Activated CD4-positive, alpha-beta T cell treated with anti-CD3 and anti-CD28 coated beads, Interleukin-2, Interleukin-6, amounts not matched to agents 100 ng/mL and 50 ng/mL, durations not matched to agents 16 hours and 8 hours (primary cell): Measurements from ENCODE around the gene RNF130.

Experiments
- DNase-seq: peaks from one replicate; pipeline ENCODE4 v3.0.0-alpha.2; 2020

Gene RNF130

GRCh38 chr5:179908528-179908927 lies 163.0 kb downstream of the RNF130 start:
- DNase-seq, result no peak

- peak; percentile 70 for DNase-seq
These were observed 163.8 kb downstream of the RNF130 start, which contains the start of gene TBC1D9B for GRCh38 chr5:179907556-179908324. TBC1D9B (minus strand) TSS chr5:179907897; CDS start chr5:179907821, 76 bp downstream.

GRCh38 chr5:179906795-179907555 lies 164.6 kb downstream of the RNF130 start:
- DNase-seq, result peak; percentile 47

- DNase-seq, result no peak
These were observed 165.2 kb downstream of the RNF130 start for GRCh38 chr5:179906294-179906794.

GRCh38 chr5:179905161-179905560 lies 166.4 kb downstream of the RNF130 start:
- DNase-seq, result no peak
